Measurements from ENCODE around the gene PUS10.
"Not testable (repeated sequence)": the region's sequence is repeated elsewhere in the genome, so short reads cannot be mapped to it uniquely, and the experiment has no call there.

Gene PUS10

DNA sequence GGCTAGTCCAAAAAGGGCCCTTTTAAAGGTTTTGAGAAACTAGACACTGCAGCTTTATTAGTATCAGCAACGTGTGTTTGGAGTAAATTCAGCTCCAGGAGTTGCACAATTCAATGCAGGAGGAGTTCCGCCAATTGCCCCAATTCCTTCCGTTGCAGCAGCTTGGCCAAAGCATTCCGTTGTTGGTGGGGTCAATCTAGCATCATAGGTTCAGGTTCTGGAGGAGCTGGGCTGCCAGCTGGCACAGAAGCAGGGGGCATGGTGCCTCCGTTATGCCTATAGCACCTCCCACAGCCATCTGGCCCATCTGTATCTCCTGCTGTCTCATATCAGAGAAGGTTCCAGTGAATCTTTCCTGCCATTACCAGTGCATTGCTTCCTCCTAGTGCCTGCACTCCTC is 81.3 kb downstream of the PUS10 start:
- TF ChIP-seq, protein P1, sequence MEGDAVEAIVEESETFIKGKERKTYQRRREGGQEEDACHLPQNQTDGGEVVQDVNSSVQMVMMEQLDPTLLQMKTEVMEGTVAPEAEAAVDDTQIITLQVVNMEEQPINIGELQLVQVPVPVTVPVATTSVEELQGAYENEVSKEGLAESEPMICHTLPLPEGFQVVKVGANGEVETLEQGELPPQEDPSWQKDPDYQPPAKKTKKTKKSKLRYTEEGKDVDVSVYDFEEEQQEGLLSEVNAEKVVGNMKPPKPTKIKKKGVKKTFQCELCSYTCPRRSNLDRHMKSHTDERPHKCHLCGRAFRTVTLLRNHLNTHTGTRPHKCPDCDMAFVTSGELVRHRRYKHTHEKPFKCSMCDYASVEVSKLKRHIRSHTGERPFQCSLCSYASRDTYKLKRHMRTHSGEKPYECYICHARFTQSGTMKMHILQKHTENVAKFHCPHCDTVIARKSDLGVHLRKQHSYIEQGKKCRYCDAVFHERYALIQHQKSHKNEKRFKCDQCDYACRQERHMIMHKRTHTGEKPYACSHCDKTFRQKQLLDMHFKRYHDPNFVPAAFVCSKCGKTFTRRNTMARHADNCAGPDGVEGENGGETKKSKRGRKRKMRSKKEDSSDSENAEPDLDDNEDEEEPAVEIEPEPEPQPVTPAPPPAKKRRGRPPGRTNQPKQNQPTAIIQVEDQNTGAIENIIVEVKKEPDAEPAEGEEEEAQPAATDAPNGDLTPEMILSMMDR (IDR thresholded peaks at IDR 0.05; ENCODE audit: borderline replicate concordance, insufficient read depth, low read depth, low read length), result no peak
- H3K4me3 ChIP-seq (ENCODE audit: low read depth, low read length), result no peak overlapping the region

GRCh38 chr2:60934165-60934722 is 83.8 kb downstream of the PUS10 start:
- TF ChIP-seq, protein P1 (IDR thresholded peaks at IDR 0.05; ENCODE audit: borderline replicate concordance, insufficient read depth, low read depth, low read length), result no peak
- H3K4me3 ChIP-seq (ENCODE audit: low read depth, low read length), result no peak overlapping the region

- TF ChIP-seq, protein P1 (IDR thresholded peaks at IDR 0.05; ENCODE audit: borderline replicate concordance, insufficient read depth, low read depth, low read length), result no peak
- no peak overlapping the region for H3K4me3 ChIP-seq (ENCODE audit: low read depth, low read length)
Measured at GRCh38 chr2:60932954-60933353, 85.1 kb downstream of the PUS10 start.

- not testable (repeated sequence) for H3K4me3 ChIP-seq (ENCODE audit: low read depth, low read length)
Measured at GRCh38 chr2:60932061-60932460, 86.0 kb downstream of the PUS10 start.

DNA sequence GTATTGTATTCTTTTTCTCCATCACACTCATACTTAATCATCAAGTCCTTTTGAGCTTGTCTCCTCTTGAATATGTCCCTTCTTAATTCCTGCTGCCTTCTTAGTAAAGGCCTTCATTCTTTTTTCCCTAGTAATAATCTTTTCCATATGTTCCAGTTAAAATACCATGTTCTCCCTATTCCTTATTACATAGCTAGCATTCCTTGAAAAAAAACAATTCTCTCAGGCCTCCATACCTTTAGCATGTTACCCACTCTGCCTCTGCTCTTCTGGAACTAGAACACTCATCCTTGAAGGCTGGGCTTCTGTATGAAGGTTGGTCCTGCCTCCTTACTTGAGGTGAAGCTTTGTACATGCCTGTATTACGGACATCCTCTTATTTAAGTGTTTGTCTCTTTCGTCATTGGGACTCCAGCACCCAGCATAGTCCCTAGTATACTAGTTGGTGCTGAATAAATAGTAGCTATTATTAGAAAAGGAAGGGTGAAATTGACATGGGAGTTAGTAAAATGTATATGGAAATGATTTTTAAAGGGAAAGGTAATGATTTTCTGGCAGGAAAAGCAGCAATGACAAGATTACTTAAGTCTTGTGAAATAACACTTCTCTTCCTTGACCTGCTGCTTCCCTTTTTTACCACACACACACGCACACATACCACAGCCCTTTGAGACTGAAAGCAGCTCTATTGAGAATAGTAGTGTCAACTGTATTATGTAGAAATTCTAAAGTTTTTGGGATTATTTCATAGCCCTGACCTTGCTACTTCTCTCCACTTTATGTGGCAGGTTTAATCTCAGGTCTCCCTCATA is 91.1 kb downstream of the PUS10 start:
- TF ChIP-seq, protein P1 (IDR thresholded peaks at IDR 0.05; ENCODE audit: borderline replicate concordance, insufficient read depth, low read depth, low read length), result no peak

DNA sequence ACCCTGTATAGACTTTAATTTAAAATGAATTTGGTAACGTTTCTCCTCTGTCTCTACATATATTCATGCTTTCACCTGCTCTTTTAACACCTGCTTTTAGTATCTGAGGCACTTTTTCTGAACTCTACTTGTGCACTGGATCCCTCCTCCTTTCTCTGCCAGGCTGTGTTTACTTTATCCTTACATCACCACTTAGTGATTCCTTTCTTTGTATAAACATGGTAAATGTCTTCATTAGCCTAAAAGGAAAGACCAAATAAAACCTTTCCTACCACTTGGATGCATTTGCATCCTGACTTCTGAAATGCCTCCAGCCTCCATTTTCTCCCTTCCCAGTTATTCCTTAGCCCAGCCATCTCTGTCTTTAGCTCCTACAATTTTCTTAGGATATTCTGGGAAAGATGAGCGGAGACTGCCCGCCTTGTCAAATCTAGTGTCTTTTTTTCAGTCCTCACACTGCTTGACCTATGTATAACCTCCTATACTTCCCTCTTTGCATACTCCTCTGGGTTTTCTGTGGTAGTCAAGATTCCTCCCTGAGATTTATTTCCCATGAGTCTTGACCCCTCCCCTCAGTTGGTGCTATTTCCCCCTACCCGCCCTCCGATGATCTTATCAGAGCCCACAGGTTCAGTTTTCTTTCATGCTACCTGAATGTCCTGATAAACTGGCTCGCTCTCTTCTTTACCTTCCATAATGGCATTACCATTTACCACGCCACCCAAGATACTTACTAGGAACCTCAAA is 91.9 kb downstream of the PUS10 start:
- no peak overlapping the region for H3K4me3 ChIP-seq (ENCODE audit: low read depth, low read length)
- TF ChIP-seq, protein P1 (IDR thresholded peaks at IDR 0.05; ENCODE audit: borderline replicate concordance, insufficient read depth, low read depth, low read length), result no peak

More for the DNA sequence above, 91.1 kb downstream of the PUS10 start:
- H3K4me3 ChIP-seq (ENCODE audit: low read depth, low read length), result no peak overlapping the region

DNA sequence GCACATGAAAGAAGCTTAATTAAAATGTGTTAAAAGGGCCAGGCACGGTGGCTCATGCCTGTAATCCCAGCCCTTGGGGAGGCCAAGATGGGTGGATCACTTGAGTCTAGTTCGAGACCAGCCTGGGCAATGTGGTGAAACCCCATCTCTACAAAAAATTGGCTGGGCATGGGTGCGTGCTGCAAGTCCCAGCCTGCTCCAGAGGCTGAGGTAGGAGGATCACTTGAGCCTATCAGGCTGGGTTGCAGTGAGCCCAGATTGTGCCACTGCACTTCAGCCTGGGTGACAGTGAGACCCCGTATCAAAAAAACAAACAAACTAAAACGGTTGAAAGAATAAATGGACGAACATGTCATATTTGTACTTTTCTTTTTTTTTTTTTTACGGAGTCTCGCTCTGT is 110.7 kb downstream of the PUS10 start:
- H3K4me3 ChIP-seq (ENCODE audit: low read depth, low read length), result no peak overlapping the region
- TF ChIP-seq, protein P1 (IDR thresholded peaks at IDR 0.05; ENCODE audit: borderline replicate concordance, insufficient read depth, low read depth, low read length), result no peak
